ENCODE data around the gene ZNF200. TPM values are rescaled to one million over a fixed set of nuclear protein-coding genes. Genes with fewer than 3 reads are reported as not detected.
"Not testable (repeated sequence)": the region's sequence is repeated elsewhere in the genome, so short reads cannot be mapped to it uniquely, and the experiment has no call there.

The ZNF200 gene
- total RNA-seq, 1 experiment from 2014 or later, result 13.2 TPM

- no peak for DNase-seq (ENCODE audit: low read depth)
Measured at GRCh38 chr16:3202903-3203539, 31.9 kb downstream of the ZNF200 start.

GRCh38 chr16:3198334-3199072, 36.5 kb downstream of the ZNF200 start:
- DNase-seq (ENCODE audit: low read depth), result no peak

- DNase-seq (ENCODE audit: low read depth), result not testable (repeated sequence)
Measured at GRCh38 chr16:3197694-3198333, 37.1 kb downstream of the ZNF200 start.

- DNase-seq (ENCODE audit: low read depth), result peak; percentile 73
Measured at GRCh38 chr16:3195975-3196374, 39.0 kb downstream of the ZNF200 start.

GRCh38 chr16:3194792-3195191, 40.2 kb downstream of the ZNF200 start:
- no peak for DNase-seq (ENCODE audit: low read depth)

- peak; percentile 75 for DNase-seq (ENCODE audit: low read depth)
Measured at GRCh38 chr16:3193221-3194212, 41.4 kb downstream of the ZNF200 start.

GRCh38 chr16:3192476-3193019, 42.4 kb downstream of the ZNF200 start:
- no peak for DNase-seq (ENCODE audit: low read depth)

- no peak for DNase-seq (ENCODE audit: low read depth)
Measured at GRCh38 chr16:3190949-3191353, 44.0 kb downstream of the ZNF200 start.

- no peak for DNase-seq (ENCODE audit: low read depth)
Measured at GRCh38 chr16:3189869-3190268, 45.1 kb downstream of the ZNF200 start.

GRCh38 chr16:3188925-3189825, 45.8 kb downstream of the ZNF200 start:
- peak; percentile 90 for DNase-seq (ENCODE audit: low read depth)

GRCh38 chr16:3188675-3188924, 46.4 kb downstream of the ZNF200 start:
- no peak for DNase-seq (ENCODE audit: low read depth)

- DNase-seq (ENCODE audit: low read depth), result peak; percentile 91
Measured at GRCh38 chr16:3187798-3188674, 46.9 kb downstream of the ZNF200 start, which contains the start of gene OR1F1. TSS of gene OR1F1 (plus strand) at chr16:3188204.

GRCh38 chr16:3186946-3187690, 47.8 kb downstream of the ZNF200 start:
- DNase-seq (ENCODE audit: low read depth), result no peak

- no peak for DNase-seq (ENCODE audit: low read depth)
Measured at GRCh38 chr16:3183445-3184139, 51.4 kb downstream of the ZNF200 start.

- peak; percentile 87 for DNase-seq (ENCODE audit: low read depth)
Measured at GRCh38 chr16:3182608-3183444, 52.1 kb downstream of the ZNF200 start.

GRCh38 chr16:3182293-3182607, 52.7 kb downstream of the ZNF200 start:
- not testable (repeated sequence) for DNase-seq (ENCODE audit: low read depth)

GRCh38 chr16:3180445-3180878, 54.5 kb downstream of the ZNF200 start:
- peak; percentile 79 for DNase-seq (ENCODE audit: low read depth)
